ENCODE measurements around the gene SNTB2. TPM values are rescaled to one million over a fixed set of nuclear protein-coding genes. Genes with fewer than 3 reads are reported as not detected.

The SNTB2 gene
- total and polyA plus RNA-seq, 2 of the 8 experiments (the other 6 are each of a cell fraction or from before 2014, with no cell fraction given), result 6.0 to 16.1 TPM

- Histone ChIP-seq H3K79me1 (ENCODE audit: low read depth, low read length) (no peaks in the 10 kb centered on the region), H3K27ac (ENCODE audit: low read depth, low read length) (no peak overlapping the region), H4K91ac (replicated peaks; ENCODE audit: insufficient read length, low read length) (no peak overlapping the region), H2BK15ac (ENCODE audit: low read length) (no peak overlapping the region), H2BK20ac (ENCODE audit: low read length) (no peak overlapping the region), H3K18ac (ENCODE audit: extremely low read depth, low read length) (no peak overlapping the region), H3K14ac (ENCODE audit: insufficient read length) (no peak overlapping the region), H3K36me3 (ENCODE audit: control insufficient read depth in 2 of 4, insufficient read depth in 4 of 4, low read length in 3 of 4) (no peaks in the 10 kb centered on the region; a peak in 1 of 8 replicates), H3K4me2 (ENCODE audit: insufficient read depth in 1 of 2, low read depth in 2 of 2, low read length in 2 of 2) (no peak overlapping the region), H3K27me3 (replicated peaks in 1 of 4; ENCODE audit: control insufficient read depth in 3 of 4, extremely low read depth in 1 of 4, insufficient read depth in 3 of 4, low read length in 3 of 4) (no peaks in the 10 kb centered on the region), H3K56ac (replicated peaks; ENCODE audit: insufficient read length, low read depth, low read length) (no peak overlapping the region), H3K4me3 (ENCODE audit: extremely low read depth in 1 of 4, insufficient read depth in 2 of 4, low read depth in 3 of 4, low read length in 4 of 4) (no peak overlapping the region), H2BK5ac (ENCODE audit: low read depth, low read length) (no peak overlapping the region), H2AK5ac (ENCODE audit: low read depth, low read length) (no peak overlapping the region), H4K20me1 (replicated peaks in 1 of 2; ENCODE audit: control insufficient read depth in 1 of 2, insufficient read depth in 2 of 2, low read length in 2 of 2) (peaks cover 2 to 3% of the 10 kb centered on the region in 2 experiments), H4K5ac (ENCODE audit: insufficient read length, low read depth, low read length) (no peak overlapping the region), H3K23me2 (ENCODE audit: low read depth, low read length) (0 out of 2 replicates have a peak, but pooled peaks cover 2% of the 10 kb centered on the region), H2BK12ac (ENCODE audit: low read depth, low read length) (no peak overlapping the region), H2AFZ (ENCODE audit: low read length) (no peak overlapping the region), H3K4ac (replicated peaks; ENCODE audit: insufficient read length, low read depth, low read length) (no peak overlapping the region), H3K23ac (ENCODE audit: insufficient read length) (no peak overlapping the region), H2BK120ac (replicated peaks; ENCODE audit: low read depth, low read length) (no peak overlapping the region), H3K9me3 (ENCODE audit: insufficient read depth in 2 of 2, low read depth in 1 of 2, low read length in 1 of 2) (no peaks in the 10 kb centered on the region), H4K8ac (ENCODE audit: extremely low read depth, insufficient read depth, low read length) (no peak overlapping the region), H3K4me1 (replicated peaks in 1 of 4; ENCODE audit: control insufficient read depth in 3 of 4, insufficient read depth in 4 of 4, low read length in 3 of 4) (peaks cover 0 to 3% (median under 1%) of the 10 kb centered on the region in 4 experiments; a peak in 3 of 7 replicates), H3K9ac (replicated peaks in 1 of 4; ENCODE audit: extremely low read depth in 1 of 4, low read depth in 3 of 4, low read length in 3 of 4) (no peak overlapping the region), H3K79me2 (ENCODE audit: control insufficient read depth in 1 of 2, insufficient read depth in 2 of 2, low read length in 2 of 2) (peaks cover 0 to 3% of the 10 kb centered on the region in 2 experiments; a peak in 1 of 4 replicates)
- TF ChIP-seq JUN (IDR thresholded peaks at IDR 0.05; ENCODE audit: low read depth, low read length) (no peak), ATF2 (IDR thresholded peaks at IDR 0.05; ENCODE audit: low read length) (no peak), TCF12 (IDR thresholded peaks at IDR 0.05; ENCODE audit: low read depth, low read length) (no peak), BACH1 (IDR thresholded peaks at IDR 0.05; ENCODE audit: low read length) (no peak), KDM1A (IDR thresholded peaks at IDR 0.05; ENCODE audit: borderline replicate concordance, low read length) (no peak), BRCA1 (IDR thresholded peaks at IDR 0.05; ENCODE audit: low read depth, low read length) (no peak), SIRT6 (IDR thresholded peaks at IDR 0.05; ENCODE audit: low read length) (no peak), GTF2F1 (IDR thresholded peaks at IDR 0.05; ENCODE audit: borderline replicate concordance, low read depth, low read length) (no peak), ASH2L (IDR thresholded peaks at IDR 0.05; ENCODE audit: low read length) (no peak)
- FAIRE-seq, result no peak
- CTCF ChIA-PET (ENCODE audit: partially characterized antibody), result interaction anchor here (0.7 kb wide), 1 partner anchor 91 kb away, joined by 4 read pairs; no protein-coding TSS in a partner anchor
- POLR2A ChIA-PET (ENCODE audit: partially characterized antibody), result no interaction called here
- 89% methylated on average over 1 of the region's 1 CpG; no CpG with 5 or more reads in 1 of the 2 experiments for WGBS, 2 experiments (ENCODE audit: extremely low coverage in 1 of 2, insufficient coverage in 1 of 2, insufficient read length in 1 of 2, insufficient replicate concordance in 2 of 2, low coverage in 1 of 2, low lambda C conversion rate in 2 of 2, missing lambda C conversion rate in 1 of 2)
- DNase-seq (ENCODE audit: low read depth in 1 of 2, low spot score in 2 of 2), result no peak
Measured at GRCh38 chr16:69307091-69307490, 120.1 kb downstream of the SNTB2 start.
